KOPT-K1 (cell line): ENCODE data around the gene PRG2.
"Not testable (repeated sequence)": the region's sequence is repeated elsewhere in the genome, so short reads cannot be mapped to it uniquely, and the experiment has no call there.

Source experiments
- H3K27ac ChIP-seq: fragments of 200-600 bp; sonication (generic); 2 replicates; pipeline ENCODE4 v1.5.1; 2016; ENCODE audit warnings: antibody characterized with exemption, mild to moderate bottlenecking, low read depth, low read length; ENCODE audit not compliant: poor library complexity, severe bottlenecking
- H3K36me3 ChIP-seq: fragments of 200-600 bp; sonication (generic); 2 replicates; pipeline ENCODE4 v1.5.1; 2017; ENCODE audit warnings: antibody characterized with exemption, mild to moderate bottlenecking, low read length, moderate library complexity; ENCODE audit not compliant: insufficient read depth
- H3K9me3 ChIP-seq: fragments of 200-600 bp; sonication (generic); 2 replicates; pipeline ENCODE4 v1.5.1; 2017; ENCODE audit warnings: antibody characterized with exemption, low read length, mild to moderate bottlenecking; ENCODE audit not compliant: insufficient read depth, poor library complexity, severe bottlenecking

Gene PRG2

GRCh38 chr11:57373146-57373545 is 17.3 kb downstream of the PRG2 start:
- Histone ChIP-seq H3K9me3 (no peaks in the 10 kb centered on the region), H3K36me3 (no peaks in the 10 kb centered on the region), H3K27ac (no peak overlapping the region)

GRCh38 chr11:57370941-57371340 is 19.5 kb downstream of the PRG2 start:
- H3K9me3 ChIP-seq: no peaks in the 10 kb centered on the region
- no peak overlapping the region for H3K27ac ChIP-seq
- no peaks in the 10 kb centered on the region for H3K36me3 ChIP-seq

GRCh38 chr11:57370251-57370650 is 20.2 kb downstream of the PRG2 start:
- H3K36me3 ChIP-seq: no peaks in the 10 kb centered on the region
- H3K9me3 ChIP-seq: no peaks in the 10 kb centered on the region
- no peak overlapping the region for H3K27ac ChIP-seq

GRCh38 chr11:57368845-57369232 is 21.6 kb downstream of the PRG2 start:
- no peak overlapping the region for H3K27ac ChIP-seq
- H3K9me3 ChIP-seq: no peaks in the 10 kb centered on the region
- no peaks in the 10 kb centered on the region for H3K36me3 ChIP-seq

GRCh38 chr11:57368106-57368844 is 22.2 kb downstream of the PRG2 start:
- no peaks in the 10 kb centered on the region for H3K36me3 ChIP-seq
- H3K9me3 ChIP-seq: no peaks in the 10 kb centered on the region
- H3K27ac ChIP-seq: no peak overlapping the region

- Histone ChIP-seq H3K9me3 (no peaks in the 10 kb centered on the region), H3K27ac (no peak overlapping the region), H3K36me3 (no peaks in the 10 kb centered on the region)
Observed at GRCh38 chr11:57364851-57365660, 25.4 kb downstream of the PRG2 start.

- Histone ChIP-seq H3K9me3 (no peaks in the 10 kb centered on the region), H3K36me3 (no peaks in the 10 kb centered on the region), H3K27ac (no peak overlapping the region)
Observed at GRCh38 chr11:57363131-57364080, 27.0 kb downstream of the PRG2 start.

GRCh38 chr11:57361926-57362325 is 28.5 kb downstream of the PRG2 start:
- Histone ChIP-seq H3K27ac (no peak overlapping the region), H3K9me3 (no peaks in the 10 kb centered on the region), H3K36me3 (no peaks in the 10 kb centered on the region)

GRCh38 chr11:57361420-57361819 is 29.0 kb downstream of the PRG2 start:
- not testable (repeated sequence) for H3K27ac ChIP-seq, H3K36me3 ChIP-seq, H3K9me3 ChIP-seq

GRCh38 chr11:57360991-57361390 is 29.5 kb downstream of the PRG2 start:
- no peaks in the 10 kb centered on the region for H3K9me3 ChIP-seq
- H3K27ac ChIP-seq: no peak overlapping the region
- no peaks in the 10 kb centered on the region for H3K36me3 ChIP-seq

- Histone ChIP-seq H3K9me3 (no peaks in the 10 kb centered on the region), H3K36me3 (no peaks in the 10 kb centered on the region), H3K27ac (no peak overlapping the region)
Observed at GRCh38 chr11:57359896-57360690, 30.4 kb downstream of the PRG2 start.

- no peak overlapping the region for H3K27ac ChIP-seq
- H3K9me3 ChIP-seq: no peaks in the 10 kb centered on the region
- H3K36me3 ChIP-seq: no peaks in the 10 kb centered on the region
Observed at GRCh38 chr11:57359396-57359795, 31.1 kb downstream of the PRG2 start.

- Histone ChIP-seq H3K36me3 (no peaks in the 10 kb centered on the region), H3K27ac (no peak overlapping the region), H3K9me3 (no peaks in the 10 kb centered on the region)
Observed at GRCh38 chr11:57358991-57359390, 31.5 kb downstream of the PRG2 start.

GRCh38 chr11:57358543-57358961 is 31.9 kb downstream of the PRG2 start:
- no peak overlapping the region for H3K27ac ChIP-seq
- no peaks in the 10 kb centered on the region for H3K36me3 ChIP-seq
- no peaks in the 10 kb centered on the region for H3K9me3 ChIP-seq
